Left ventricle myocardium inferior (tissue), 1 donor: ENCODE measurements around the gene PDCD6IP. TPM values are rescaled to one million over a fixed set of nuclear protein-coding genes. Genes with fewer than 3 reads are reported as not detected.

Experiments
- DNase-seq: peaks from one replicate; pipeline ENCODE4 v3.0.0-alpha.2; 2020
- H3K27ac ChIP-seq: fragments of 200-600 bp; replicated peaks from 2 replicates; pipeline ENCODE4 v1.8.0; 2021
- H3K27me3 ChIP-seq: fragments of 200-600 bp; 2 replicates; pipeline ENCODE4 v1.8.0; 2021; ENCODE audit warnings: low read depth
- H3K36me3 ChIP-seq: fragments of 200-600 bp; 2 replicates; pipeline ENCODE4 v1.8.0; 2021
- H3K4me1 ChIP-seq: fragments of 200-600 bp; 2 replicates; pipeline ENCODE4 v1.8.0; 2021
- H3K4me3 ChIP-seq: fragments of 200-600 bp; 2 replicates; pipeline ENCODE4 v1.8.0; 2021; ENCODE audit warnings: mild to moderate bottlenecking, moderate library complexity
- H3K9me3 ChIP-seq: fragments of 200-600 bp; replicated peaks from 2 replicates; pipeline ENCODE4 v1.8.0; 2021
- intact Hi-C: fragments of 100-400 bp; cut with micrococcal nuclease; formaldehyde crosslinking; loops from one replicate; pipeline ENCODE4 v1.11.0; 2022
- total RNA-seq: library from RNA; stranded (reverse); fragmentation: NEBNext Ultra II Directional; extraction: Animal tissue kit (Norgen Biotek cat#: 25700); gene quantifications from one replicate; pipeline ENCODE4 v1.2.1, GENCODE V29; 2021
- TF ChIP-seq, protein P1 (sequence below): fragments of 200-600 bp; IDR thresholded peaks from 2 replicates; pipeline ENCODE4 v1.8.0; 2021; ENCODE audit warnings: antibody characterized with exemption, mild to moderate bottlenecking, borderline replicate concordance
- donor health status: DM: no; HTN: yes; CAD: no; lungs with severe emphysema.

Gene PDCD6IP
- total RNA-seq, 1 donor from 2014 or later: 129 TPM

DNA sequence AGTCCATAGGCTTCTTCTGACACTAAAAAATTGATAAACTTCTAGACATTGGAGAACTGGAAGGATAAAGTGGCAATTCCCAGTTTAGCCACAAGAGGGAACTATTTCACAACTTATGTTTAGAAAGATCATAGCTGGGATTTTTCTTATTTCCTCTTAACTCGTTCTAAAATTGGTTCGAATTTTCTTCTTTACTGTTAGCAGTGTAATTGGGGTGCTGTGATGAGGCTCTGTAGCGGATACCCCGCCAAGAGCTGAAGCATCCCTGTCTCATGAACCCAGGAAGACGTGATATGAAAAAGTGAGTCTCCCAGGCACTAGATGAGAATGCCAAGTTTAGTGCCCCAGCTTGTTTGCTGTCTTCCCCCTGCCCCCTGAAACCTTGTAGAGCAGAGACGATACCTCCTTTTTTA, 85.1 kb downstream of the PDCD6IP start:
- TF ChIP-seq, protein P1, sequence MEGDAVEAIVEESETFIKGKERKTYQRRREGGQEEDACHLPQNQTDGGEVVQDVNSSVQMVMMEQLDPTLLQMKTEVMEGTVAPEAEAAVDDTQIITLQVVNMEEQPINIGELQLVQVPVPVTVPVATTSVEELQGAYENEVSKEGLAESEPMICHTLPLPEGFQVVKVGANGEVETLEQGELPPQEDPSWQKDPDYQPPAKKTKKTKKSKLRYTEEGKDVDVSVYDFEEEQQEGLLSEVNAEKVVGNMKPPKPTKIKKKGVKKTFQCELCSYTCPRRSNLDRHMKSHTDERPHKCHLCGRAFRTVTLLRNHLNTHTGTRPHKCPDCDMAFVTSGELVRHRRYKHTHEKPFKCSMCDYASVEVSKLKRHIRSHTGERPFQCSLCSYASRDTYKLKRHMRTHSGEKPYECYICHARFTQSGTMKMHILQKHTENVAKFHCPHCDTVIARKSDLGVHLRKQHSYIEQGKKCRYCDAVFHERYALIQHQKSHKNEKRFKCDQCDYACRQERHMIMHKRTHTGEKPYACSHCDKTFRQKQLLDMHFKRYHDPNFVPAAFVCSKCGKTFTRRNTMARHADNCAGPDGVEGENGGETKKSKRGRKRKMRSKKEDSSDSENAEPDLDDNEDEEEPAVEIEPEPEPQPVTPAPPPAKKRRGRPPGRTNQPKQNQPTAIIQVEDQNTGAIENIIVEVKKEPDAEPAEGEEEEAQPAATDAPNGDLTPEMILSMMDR: peak; percentile 90
- no peaks in the 10 kb centered on the region for H3K9me3 ChIP-seq
- H3K4me1 ChIP-seq: peaks cover 10% of the 10 kb centered on the region
- no peaks in the 10 kb centered on the region for H3K27me3 ChIP-seq
- peak overlapping the region; percentile 46 for H3K4me3 ChIP-seq
- intact Hi-C loops: loop anchor here (10.0 kb wide), 1 partner anchor 801 kb away; no protein-coding TSS in a partner anchor
- no peaks in the 10 kb centered on the region for H3K36me3 ChIP-seq
- no peak for DNase-seq
- no peak overlapping the region for H3K27ac ChIP-seq

DNA sequence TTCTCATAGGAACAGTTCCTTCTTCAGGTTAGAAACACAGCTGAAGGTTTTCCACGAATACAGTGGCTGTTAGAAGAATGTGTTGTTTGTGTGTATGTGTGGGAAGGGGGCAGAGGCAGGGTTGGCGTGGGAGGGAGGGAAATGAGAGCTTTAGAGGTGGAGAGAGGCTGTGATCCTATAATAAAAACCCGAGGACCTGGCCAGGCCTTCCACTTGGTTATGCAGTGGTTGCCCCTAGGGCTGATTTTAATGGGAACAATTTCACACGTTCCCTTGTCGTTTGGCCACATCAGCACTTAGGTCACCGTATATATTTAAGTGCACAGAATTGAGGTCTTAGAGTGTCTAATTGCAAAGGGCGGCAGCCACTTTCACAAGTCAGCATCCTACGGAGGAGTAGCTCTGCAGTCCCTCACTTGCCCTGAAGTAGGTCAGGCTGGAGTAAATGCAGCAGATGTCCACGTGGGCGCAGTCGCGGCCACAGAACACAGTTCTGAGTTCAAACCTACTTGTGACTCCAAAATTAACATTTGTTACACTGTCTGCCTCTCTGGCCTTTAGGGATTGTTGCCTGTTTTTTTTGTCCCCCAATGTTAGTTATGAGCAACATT, 85.6 kb downstream of the PDCD6IP start:
- peak overlapping the region; percentile 46 for H3K4me3 ChIP-seq
- peak; percentile 25 for DNase-seq
- H3K27me3 ChIP-seq: no peaks in the 10 kb centered on the region
- no peak overlapping the region for H3K27ac ChIP-seq
- TF ChIP-seq, protein P1: peak; percentile 42
- no peaks in the 10 kb centered on the region for H3K36me3 ChIP-seq
- no peaks in the 10 kb centered on the region for H3K9me3 ChIP-seq
- intact Hi-C loops: loop anchor here (10.0 kb wide), 1 partner anchor 801 kb away; no protein-coding TSS in a partner anchor
- H3K4me1 ChIP-seq: peaks cover 10% of the 10 kb centered on the region

DNA sequence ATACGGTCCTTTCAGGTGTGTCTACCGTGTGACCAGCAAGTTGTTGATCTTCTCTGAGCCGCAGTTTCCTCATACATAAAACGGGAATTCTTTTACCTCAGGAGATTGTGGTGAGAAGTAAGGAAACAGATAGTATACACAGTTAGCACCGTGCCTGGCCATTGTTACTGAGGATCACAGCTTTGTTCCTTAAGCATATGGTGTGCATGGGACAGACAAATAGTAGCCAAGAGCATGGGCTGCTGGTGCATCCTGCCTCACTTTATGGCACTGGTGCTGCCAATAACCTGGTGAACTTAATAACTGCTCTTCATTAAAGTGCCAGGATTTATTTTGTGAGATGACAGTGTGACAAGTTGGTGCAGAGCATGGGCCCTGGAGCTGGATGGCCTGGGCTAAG, 86.3 kb downstream of the PDCD6IP start:
- Histone ChIP-seq H3K27me3 (no peaks in the 10 kb centered on the region), H3K9me3 (no peaks in the 10 kb centered on the region), H3K4me1 (peaks cover 10% of the 10 kb centered on the region), H3K4me3 (no peak overlapping the region), H3K36me3 (no peaks in the 10 kb centered on the region), H3K27ac (no peak overlapping the region)
- intact Hi-C loops: loop anchor here (10.0 kb wide), 1 partner anchor 800 kb away; no protein-coding TSS in a partner anchor
- DNase-seq: no peak
- TF ChIP-seq, protein P1: no peak

DNA sequence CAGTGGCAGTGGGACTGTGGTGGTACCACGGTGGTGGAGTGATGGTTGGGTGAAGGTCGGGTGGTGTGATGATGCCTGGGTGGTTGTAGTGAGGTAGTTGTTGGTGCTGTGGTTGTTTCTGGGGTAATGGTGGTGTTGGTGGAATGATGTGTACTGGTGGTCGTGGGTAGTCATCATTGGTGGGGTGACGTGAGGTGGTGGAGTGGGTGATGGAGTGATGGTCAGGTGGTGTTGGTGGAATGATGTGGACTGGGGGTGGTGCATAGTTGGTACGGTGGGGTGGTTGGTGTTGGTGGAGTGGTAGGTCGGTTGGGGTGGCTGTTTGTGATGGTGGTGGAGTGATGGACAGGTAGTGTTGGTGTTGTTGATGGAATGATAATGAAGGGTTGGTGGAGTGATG, 87.1 kb downstream of the PDCD6IP start:
- intact Hi-C loops: loop anchor here (10.0 kb wide), 1 partner anchor 799 kb away; no protein-coding TSS in a partner anchor
- Histone ChIP-seq H3K9me3 (no peaks in the 10 kb centered on the region), H3K4me1 (peaks cover 10% of the 10 kb centered on the region), H3K36me3 (no peaks in the 10 kb centered on the region), H3K4me3 (no peak overlapping the region), H3K27ac (no peak overlapping the region), H3K27me3 (no peaks in the 10 kb centered on the region)
- TF ChIP-seq, protein P1: no peak
- no peak for DNase-seq

DNA sequence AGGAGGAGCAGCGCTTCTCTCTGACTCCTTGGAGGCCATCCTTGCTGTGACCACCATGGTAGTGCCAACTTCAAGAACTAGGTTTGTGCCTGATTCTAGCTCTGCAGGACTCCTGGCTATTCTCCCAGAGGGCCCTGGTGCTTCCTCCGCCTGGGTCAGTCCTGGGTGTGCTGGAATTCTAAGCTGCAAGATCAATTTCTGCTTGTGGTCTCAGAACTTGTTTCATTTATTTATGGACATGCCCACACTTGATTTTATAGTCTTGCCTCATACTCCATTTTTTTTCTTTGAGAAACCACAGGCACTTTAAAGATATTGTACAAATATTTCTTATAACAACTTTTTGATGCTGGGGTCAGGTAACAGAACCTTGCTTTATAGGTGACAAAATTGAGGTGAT, 87.6 kb downstream of the PDCD6IP start:
- TF ChIP-seq, protein P1: no peak
- no peak overlapping the region for H3K4me3 ChIP-seq
- intact Hi-C loops: loop anchor here (10.0 kb wide), 1 partner anchor 799 kb away; no protein-coding TSS in a partner anchor
- H3K36me3 ChIP-seq: no peaks in the 10 kb centered on the region
- H3K27me3 ChIP-seq: no peaks in the 10 kb centered on the region
- peaks cover 10% of the 10 kb centered on the region for H3K4me1 ChIP-seq
- no peak for DNase-seq
- no peak overlapping the region for H3K27ac ChIP-seq
- H3K9me3 ChIP-seq: no peaks in the 10 kb centered on the region
